Gastroesophageal sphincter (tissue), 4 donors: ENCODE measurements around the gene BCL2L13. TPM values are rescaled to one million over a fixed set of nuclear protein-coding genes. Genes with fewer than 3 reads are reported as not detected.
"Not testable (repeated sequence)": the region's sequence is repeated elsewhere in the genome, so short reads cannot be mapped to it uniquely, and the experiment has no call there.

Experiments used
- ATAC-seq: fragments of 150-250 bp; one replicate; pipeline ENCODE4 v1.9.1; 2016; ENCODE audit warnings: mild to moderate bottlenecking, moderate library complexity
- H3K27ac ChIP-seq, 4 donors: fragments of 200-600 bp; sonication (generic) in 3 of 4; 1 replicate in 3 of 4; 2 replicates in 1 of 4; pipeline ENCODE4 v1.5.1; 2016 to 2019
- H3K27me3 ChIP-seq: fragments of 200-600 bp; sonication (generic); one replicate; pipeline ENCODE4 v1.5.1; 2019
- H3K36me3 ChIP-seq, 2 donors: fragments of 200-600 bp; sonication (generic); one replicate each; pipeline ENCODE4 v1.5.1; 2019; ENCODE audit warnings: control low read depth in 1 of 2
- H3K4me1 ChIP-seq, 3 donors: fragments of 200-600 bp; sonication (generic); 1 replicate in 2 of 3; 2 replicates in 1 of 3; pipeline ENCODE4 v1.5.1; 2016 to 2019; ENCODE audit warnings: control low read depth in 2 of 3
- H3K4me3 ChIP-seq, 2 donors: fragments of 200-600 bp; sonication (generic); one replicate each; pipeline ENCODE4 v1.5.1; 2019; ENCODE audit warnings: mild to moderate bottlenecking in 1 of 2, moderate library complexity in 1 of 2
- H3K9me3 ChIP-seq, 3 donors: fragments of 200-600 bp; sonication (generic); one replicate each; pipeline ENCODE4 v1.5.1; 2017 to 2019; ENCODE audit warnings: control low read depth in 2 of 3
- EP300 ChIP-seq: sonication (generic); formaldehyde crosslinking; IDR thresholded peaks from one replicate; pipeline ENCODE4 v1.6.1; 2017; ENCODE audit warnings: antibody characterized with exemption, mild to moderate bottlenecking
- POLR2A ChIP-seq, 2 donors: fragments of 450-650 bp; IDR thresholded peaks; one replicate each; pipeline ENCODE4 v1.6.1; 2017; ENCODE audit warnings: antibody characterized with exemption in 2 of 2, mild to moderate bottlenecking in 2 of 2, moderate library complexity in 1 of 2
- POLR2AphosphoS5 ChIP-seq: sonication (generic); formaldehyde crosslinking; IDR thresholded peaks from one replicate; pipeline ENCODE4 v1.6.1; 2017; ENCODE audit warnings: antibody characterized with exemption
- WGBS, 2 donors: methylation state at CpG; one replicate each; pipeline ENCODE4 v1.1.5; 2018; ENCODE audit warnings: low coverage in 1 of 2; 5-methylcytosine and 5-hydroxymethylcytosine counted together
- total RNA-seq, 4 donors: library from RNA; depleted of rRNA; stranded (reverse); fragments of >200 nt; gene quantifications; one replicate each; pipeline ENCODE4 v1.1.0, GENCODE V29; 2016
- TF ChIP-seq, protein P1 (sequence below), 4 experiments: fragments of 200-600 bp in 2 of 4; fragments of 450-650 bp in 2 of 4; sonication (generic) in 1 of 4; IDR thresholded peaks; one replicate each; pipeline ENCODE4 v1.5.1; 2017 to 2019; ENCODE audit warnings: antibody characterized with exemption in 4 of 4, mild to moderate bottlenecking in 2 of 4, moderate library complexity in 2 of 4

BCL2L13 gene
- total RNA-seq, 4 donors from 2014 or later, result 68.5 to 193 (median 131) TPM

- H3K27me3 ChIP-seq, result no peaks in the 10 kb centered on the region
- 7 to 12% methylated on average over 7 to 8 of the region's 8 CpGs for WGBS, 2 donors
- H3K4me3 ChIP-seq, result peak overlapping the region; percentile 74 to 88
- TF ChIP-seq POLR2AphosphoS5 (no peak), POLR2A (IDR thresholded peaks at IDR 0.05) (no peak), EP300 (no peak)
- TF ChIP-seq, protein P1, sequence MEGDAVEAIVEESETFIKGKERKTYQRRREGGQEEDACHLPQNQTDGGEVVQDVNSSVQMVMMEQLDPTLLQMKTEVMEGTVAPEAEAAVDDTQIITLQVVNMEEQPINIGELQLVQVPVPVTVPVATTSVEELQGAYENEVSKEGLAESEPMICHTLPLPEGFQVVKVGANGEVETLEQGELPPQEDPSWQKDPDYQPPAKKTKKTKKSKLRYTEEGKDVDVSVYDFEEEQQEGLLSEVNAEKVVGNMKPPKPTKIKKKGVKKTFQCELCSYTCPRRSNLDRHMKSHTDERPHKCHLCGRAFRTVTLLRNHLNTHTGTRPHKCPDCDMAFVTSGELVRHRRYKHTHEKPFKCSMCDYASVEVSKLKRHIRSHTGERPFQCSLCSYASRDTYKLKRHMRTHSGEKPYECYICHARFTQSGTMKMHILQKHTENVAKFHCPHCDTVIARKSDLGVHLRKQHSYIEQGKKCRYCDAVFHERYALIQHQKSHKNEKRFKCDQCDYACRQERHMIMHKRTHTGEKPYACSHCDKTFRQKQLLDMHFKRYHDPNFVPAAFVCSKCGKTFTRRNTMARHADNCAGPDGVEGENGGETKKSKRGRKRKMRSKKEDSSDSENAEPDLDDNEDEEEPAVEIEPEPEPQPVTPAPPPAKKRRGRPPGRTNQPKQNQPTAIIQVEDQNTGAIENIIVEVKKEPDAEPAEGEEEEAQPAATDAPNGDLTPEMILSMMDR (IDR thresholded peaks at IDR 0.05), result no peak
- no peaks in the 10 kb centered on the region for H3K9me3 ChIP-seq
- H3K4me1 ChIP-seq, result peaks cover 0 to 32% (median 8%) of the 10 kb centered on the region in 3 donors
- no peak for ATAC-seq
- H3K27ac ChIP-seq, result peak overlapping the region; percentile 95 to 99 (median 98)
- H3K36me3 ChIP-seq, result no peaks in the 10 kb centered on the region
Measured at GRCh38 chr22:17639247-17639741, 737 bp downstream of the BCL2L13 start.

- 65 to 78% methylated on average over 3 of the region's 3 CpGs for WGBS, 2 donors
Measured at GRCh38 chr22:17641269-17641668, 2.7 kb downstream of the BCL2L13 start.

DNA sequence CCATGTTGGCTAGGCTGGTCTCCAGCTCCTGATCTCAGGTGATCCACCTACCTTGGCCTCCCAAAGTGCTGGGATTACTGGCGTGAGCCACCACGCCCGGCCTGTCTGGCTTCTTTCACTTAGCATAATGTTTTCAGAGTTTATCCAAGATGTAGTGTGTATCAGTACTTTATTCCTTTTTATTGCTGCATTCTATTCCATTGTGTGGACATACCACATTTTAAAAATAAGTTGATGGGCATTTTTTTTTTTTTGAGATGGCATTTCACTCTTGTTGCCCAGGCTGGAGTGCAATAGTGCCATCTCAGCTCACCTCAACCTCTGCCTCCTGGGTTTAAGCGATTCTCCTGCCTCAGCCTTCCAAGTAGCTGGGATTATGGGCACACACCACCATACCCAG, 3.8 kb downstream of the BCL2L13 start:
- H3K4me1 ChIP-seq, result peaks cover 0 to 32% (median 8%) of the 10 kb centered on the region in 3 donors
- not testable (repeated sequence) for H3K27ac ChIP-seq, ATAC-seq, H3K27me3 ChIP-seq, H3K9me3 ChIP-seq, H3K36me3 ChIP-seq, H3K4me3 ChIP-seq
- WGBS, 2 donors, result 95 to 97% methylated on average over 3 to 4 of the region's 4 CpGs

More at GRCh38 chr22:17641269-17641668, 2.7 kb downstream of the BCL2L13 start:
- H3K4me1 ChIP-seq, result peaks cover 0 to 32% (median 8%) of the 10 kb centered on the region in 3 donors
- H3K27me3 ChIP-seq, result no peaks in the 10 kb centered on the region
- peaks cover 0 to 3% of the 10 kb centered on the region in 2 donors for H3K36me3 ChIP-seq
- ATAC-seq, result no peak
- no peak overlapping the region for H3K27ac ChIP-seq
- TF ChIP-seq EP300 (no peak), POLR2A (IDR thresholded peaks at IDR 0.05) (no peak), POLR2AphosphoS5 (no peak)
- TF ChIP-seq, protein P1 (IDR thresholded peaks at IDR 0.05), result no peak
- H3K9me3 ChIP-seq, result no peaks in the 10 kb centered on the region
- no peak overlapping the region for H3K4me3 ChIP-seq

DNA sequence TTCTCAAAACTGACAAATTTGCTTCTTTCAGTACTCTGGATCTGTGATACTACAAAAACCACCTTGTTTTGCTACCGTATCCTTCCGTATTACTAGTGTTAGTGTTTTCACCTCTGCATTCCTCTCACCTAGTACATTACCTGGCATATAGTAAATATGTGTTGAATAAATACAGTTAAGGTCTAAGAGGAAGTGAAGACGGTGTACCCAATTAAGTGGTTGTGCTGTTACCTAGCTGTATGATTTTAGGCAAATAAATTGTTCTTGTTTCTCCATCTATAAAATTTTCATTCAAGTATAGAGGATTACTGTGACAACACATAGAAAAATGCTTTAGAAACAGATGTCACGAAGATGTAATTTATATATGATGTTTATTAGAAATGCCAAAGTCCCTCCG, 8.9 kb downstream of the BCL2L13 start:
- TF ChIP-seq POLR2AphosphoS5, result no peak
- no peak for TF ChIP-seq POLR2A (IDR thresholded peaks at IDR 0.05)
- TF ChIP-seq EP300, result no peak
- TF ChIP-seq, protein P1 (IDR thresholded peaks at IDR 0.05), result no peak
- no peak overlapping the region for H3K27ac ChIP-seq
- no peaks in the 10 kb centered on the region for H3K9me3 ChIP-seq
- H3K4me1 ChIP-seq, result no peaks in the 10 kb centered on the region
- 78 to 89% methylated on average over 5 of the region's 5 CpGs for WGBS, 2 donors
- no peaks in the 10 kb centered on the region for H3K27me3 ChIP-seq
- ATAC-seq, result no peak
- H3K36me3 ChIP-seq, result peaks cover 0 to 3% of the 10 kb centered on the region in 2 donors
- no peak overlapping the region for H3K4me3 ChIP-seq

DNA sequence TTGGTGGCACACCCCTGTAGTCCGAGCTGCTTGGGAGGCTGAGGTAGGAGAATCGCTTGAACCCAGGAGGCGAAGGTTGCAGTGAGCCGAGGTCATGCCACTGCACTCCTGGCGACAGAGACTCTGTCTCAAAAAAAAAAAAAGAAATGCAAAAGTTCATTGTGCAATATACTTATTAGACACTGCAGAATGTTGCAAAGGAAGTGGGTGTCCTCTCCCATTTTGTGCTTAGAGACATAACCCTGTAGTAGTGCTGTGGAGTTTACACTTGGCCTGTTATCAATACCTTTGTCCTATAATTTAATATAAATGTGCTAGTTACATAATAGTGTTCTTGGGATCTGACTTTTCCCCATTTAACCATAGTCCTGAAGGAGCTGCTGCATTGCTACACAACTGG, 9.4 kb downstream of the BCL2L13 start:
- TF ChIP-seq POLR2AphosphoS5 (no peak), EP300 (no peak), POLR2A (IDR thresholded peaks at IDR 0.05) (no peak)
- TF ChIP-seq, protein P1 (IDR thresholded peaks at IDR 0.05), result no peak
- Histone ChIP-seq H3K27ac (no peak overlapping the region), H3K36me3 (peaks cover 0 to 3% of the 10 kb centered on the region in 2 donors), H3K27me3 (no peaks in the 10 kb centered on the region), H3K9me3 (no peaks in the 10 kb centered on the region), H3K4me3 (no peak overlapping the region), H3K4me1 (no peaks in the 10 kb centered on the region)
- ATAC-seq, result no peak
- 89% methylated on average over 5 of the region's 5 CpGs; no CpG with 5 or more reads in 1 of the 2 donors for WGBS, 2 donors
